ENCODE measurements around the gene RAN.
"Not testable (repeated sequence)": the region's sequence is repeated elsewhere in the genome, so short reads cannot be mapped to it uniquely, and the experiment has no call there.

Gene RAN

GRCh38 chr12:130835011-130835410 lies 36.9 kb upstream of the RAN start:
- no peak overlapping the region for H3K4me3 ChIP-seq (ENCODE audit: low read depth, low read length)
- no peaks in the 10 kb centered on the region for H3K36me3 ChIP-seq (ENCODE audit: control insufficient read depth, insufficient read depth, low read length)
- H3K9ac ChIP-seq (ENCODE audit: low read depth, low read length): no peak overlapping the region
- peaks cover 15% of the 10 kb centered on the region for H3K27me3 ChIP-seq (ENCODE audit: control insufficient read depth, insufficient read depth, low read length)
- no peak overlapping the region for H3K27ac ChIP-seq (ENCODE audit: low read depth, low read length)
- peaks cover 26% of the 10 kb centered on the region for H3K4me1 ChIP-seq (ENCODE audit: control insufficient read depth, insufficient read depth, low read length)
- no peaks in the 10 kb centered on the region for H3K9me3 ChIP-seq (ENCODE audit: control insufficient read depth, insufficient read depth, low read length)

GRCh38 chr12:130835436-130835835 lies 36.4 kb upstream of the RAN start:
- Histone ChIP-seq H3K9me3 (ENCODE audit: control insufficient read depth, insufficient read depth, low read length) (no peaks in the 10 kb centered on the region), H3K27me3 (ENCODE audit: control insufficient read depth, insufficient read depth, low read length) (peaks cover 17% of the 10 kb centered on the region), H3K36me3 (ENCODE audit: control insufficient read depth, insufficient read depth, low read length) (no peaks in the 10 kb centered on the region), H3K4me3 (ENCODE audit: low read depth, low read length) (no peak overlapping the region), H3K4me1 (ENCODE audit: control insufficient read depth, insufficient read depth, low read length) (peaks cover 23% of the 10 kb centered on the region), H3K27ac (ENCODE audit: low read depth, low read length) (no peak overlapping the region), H3K9ac (ENCODE audit: low read depth, low read length) (no peak overlapping the region)

GRCh38 chr12:130838284-130838950 lies 33.4 kb upstream of the RAN start:
- peak overlapping the region; percentile 86 for H3K4me3 ChIP-seq (ENCODE audit: low read depth, low read length)
- H3K4me1 ChIP-seq (ENCODE audit: control insufficient read depth, insufficient read depth, low read length): peaks cover 18% of the 10 kb centered on the region
- H3K27me3 ChIP-seq (ENCODE audit: control insufficient read depth, insufficient read depth, low read length): peaks cover 17% of the 10 kb centered on the region
- no peaks in the 10 kb centered on the region for H3K9me3 ChIP-seq (ENCODE audit: control insufficient read depth, insufficient read depth, low read length)
- no peak overlapping the region for H3K27ac ChIP-seq (ENCODE audit: low read depth, low read length)
- H3K9ac ChIP-seq (ENCODE audit: low read depth, low read length): no peak overlapping the region
- H3K36me3 ChIP-seq (ENCODE audit: control insufficient read depth, insufficient read depth, low read length): no peaks in the 10 kb centered on the region

- H3K27ac ChIP-seq (ENCODE audit: low read depth, low read length): no peak within 1 kb of the TSS
- peaks cover 17% of the 10 kb centered on the region for H3K27me3 ChIP-seq (ENCODE audit: control insufficient read depth, insufficient read depth, low read length)
- peaks cover 18% of the 10 kb centered on the region for H3K4me1 ChIP-seq (ENCODE audit: control insufficient read depth, insufficient read depth, low read length)
- no peak within 1 kb of the TSS for H3K9ac ChIP-seq (ENCODE audit: low read depth, low read length)
- H3K36me3 ChIP-seq (ENCODE audit: control insufficient read depth, insufficient read depth, low read length): no peaks in the 10 kb centered on the region
- no peaks in the 10 kb centered on the region for H3K9me3 ChIP-seq (ENCODE audit: control insufficient read depth, insufficient read depth, low read length)
- H3K4me3 ChIP-seq (ENCODE audit: low read depth, low read length): peak within 1 kb of the TSS; percentile 86
Observed at GRCh38 chr12:130838951-130839769, 32.7 kb upstream of the RAN start, which contains the start of gene STX2. Gene STX2 (minus strand): TSS chr12:130839250. CDS start chr12:130839099, 151 bp downstream.

GRCh38 chr12:130839770-130840404 lies 32.0 kb upstream of the RAN start:
- H3K9me3 ChIP-seq (ENCODE audit: control insufficient read depth, insufficient read depth, low read length): no peaks in the 10 kb centered on the region
- H3K36me3 ChIP-seq (ENCODE audit: control insufficient read depth, insufficient read depth, low read length): no peaks in the 10 kb centered on the region
- H3K4me3 ChIP-seq (ENCODE audit: low read depth, low read length): peak overlapping the region; percentile 53
- peaks cover 18% of the 10 kb centered on the region for H3K4me1 ChIP-seq (ENCODE audit: control insufficient read depth, insufficient read depth, low read length)
- no peak overlapping the region for H3K9ac ChIP-seq (ENCODE audit: low read depth, low read length)
- no peak overlapping the region for H3K27ac ChIP-seq (ENCODE audit: low read depth, low read length)
- H3K27me3 ChIP-seq (ENCODE audit: control insufficient read depth, insufficient read depth, low read length): peaks cover 17% of the 10 kb centered on the region

- no peak overlapping the region for H3K27ac ChIP-seq (ENCODE audit: low read depth, low read length)
- no peaks in the 10 kb centered on the region for H3K27me3 ChIP-seq (ENCODE audit: control insufficient read depth, insufficient read depth, low read length)
- H3K9me3 ChIP-seq (ENCODE audit: control insufficient read depth, insufficient read depth, low read length): peaks cover 4% of the 10 kb centered on the region; the same call in 1 of the 2 replicates
- no peak overlapping the region for H3K4me3 ChIP-seq (ENCODE audit: low read depth, low read length)
- H3K9ac ChIP-seq (ENCODE audit: low read depth, low read length): no peak overlapping the region
- H3K36me3 ChIP-seq (ENCODE audit: control insufficient read depth, insufficient read depth, low read length): no peaks in the 10 kb centered on the region
- H3K4me1 ChIP-seq (ENCODE audit: control insufficient read depth, insufficient read depth, low read length): peaks cover 10% of the 10 kb centered on the region
Observed at GRCh38 chr12:130846369-130846768, 25.5 kb upstream of the RAN start.

GRCh38 chr12:130847112-130847511 lies 24.8 kb upstream of the RAN start:
- H3K27me3 ChIP-seq (ENCODE audit: control insufficient read depth, insufficient read depth, low read length): no peaks in the 10 kb centered on the region
- no peaks in the 10 kb centered on the region for H3K36me3 ChIP-seq (ENCODE audit: control insufficient read depth, insufficient read depth, low read length)
- no peak overlapping the region for H3K4me3 ChIP-seq (ENCODE audit: low read depth, low read length)
- no peak overlapping the region for H3K27ac ChIP-seq (ENCODE audit: low read depth, low read length)
- no peak overlapping the region for H3K9ac ChIP-seq (ENCODE audit: low read depth, low read length)
- peaks cover 4% of the 10 kb centered on the region; the same call in 1 of the 2 replicates for H3K9me3 ChIP-seq (ENCODE audit: control insufficient read depth, insufficient read depth, low read length)
- H3K4me1 ChIP-seq (ENCODE audit: control insufficient read depth, insufficient read depth, low read length): peaks cover 10% of the 10 kb centered on the region

GRCh38 chr12:130848105-130848504 lies 23.8 kb upstream of the RAN start:
- not testable (repeated sequence) for H3K9ac ChIP-seq (ENCODE audit: low read depth, low read length); H3K27me3 ChIP-seq (ENCODE audit: control insufficient read depth, insufficient read depth, low read length); H3K27ac ChIP-seq (ENCODE audit: low read depth, low read length); H3K9me3 ChIP-seq (ENCODE audit: control insufficient read depth, insufficient read depth, low read length); H3K4me3 ChIP-seq (ENCODE audit: low read depth, low read length); H3K36me3 ChIP-seq (ENCODE audit: control insufficient read depth, insufficient read depth, low read length)
- H3K4me1 ChIP-seq (ENCODE audit: control insufficient read depth, insufficient read depth, low read length): peaks cover 18% of the 10 kb centered on the region

- Histone ChIP-seq H3K4me1 (ENCODE audit: control insufficient read depth, insufficient read depth, low read length) (peaks cover 21% of the 10 kb centered on the region), H3K27ac (ENCODE audit: low read depth, low read length) (peak overlapping the region; percentile 93)
- H3K9ac ChIP-seq (ENCODE audit: low read depth, low read length); H3K4me3 ChIP-seq (ENCODE audit: low read depth, low read length); H3K9me3 ChIP-seq (ENCODE audit: control insufficient read depth, insufficient read depth, low read length); H3K36me3 ChIP-seq (ENCODE audit: control insufficient read depth, insufficient read depth, low read length); H3K27me3 ChIP-seq (ENCODE audit: control insufficient read depth, insufficient read depth, low read length): not testable (repeated sequence)
Observed at GRCh38 chr12:130848785-130849305, 23.0 kb upstream of the RAN start.

- no peaks in the 10 kb centered on the region for H3K27me3 ChIP-seq (ENCODE audit: control insufficient read depth, insufficient read depth, low read length)
- H3K27ac ChIP-seq (ENCODE audit: low read depth, low read length): peak overlapping the region; percentile 93
- peak overlapping the region; percentile 68 for H3K9ac ChIP-seq (ENCODE audit: low read depth, low read length)
- peaks cover 31% of the 10 kb centered on the region for H3K4me1 ChIP-seq (ENCODE audit: control insufficient read depth, insufficient read depth, low read length)
- H3K4me3 ChIP-seq (ENCODE audit: low read depth, low read length): peak overlapping the region; percentile 32
- no peaks in the 10 kb centered on the region for H3K36me3 ChIP-seq (ENCODE audit: control insufficient read depth, insufficient read depth, low read length)
- peaks cover 4% of the 10 kb centered on the region; the same call in 1 of the 2 replicates for H3K9me3 ChIP-seq (ENCODE audit: control insufficient read depth, insufficient read depth, low read length)
Observed at GRCh38 chr12:130849561-130850417, 22.1 kb upstream of the RAN start.

All from HUES48 (cell line).